BLaER1 (cell line): ENCODE measurements around the gene ECHS1.
A peak's percentile ranks its signal among the peaks of the same experiment; 100 is the strongest.
"Not testable (repeated sequence)": the region's sequence is repeated elsewhere in the genome, so short reads cannot be mapped to it uniquely, and the experiment has no call there.

Source experiments
- H3K27ac ChIP-seq: shearing (Covaris generic); formaldehyde crosslinking; 2 replicates; pipeline ENCODE4 v1.8.1; 2022
- H3K27me3 ChIP-seq: shearing (Covaris generic); formaldehyde crosslinking; 2 replicates; pipeline ENCODE4 v1.8.1; 2022
- H3K36me3 ChIP-seq: shearing (Covaris generic); formaldehyde crosslinking; 2 replicates; pipeline ENCODE4 v1.8.1; 2022
- H3K4me1 ChIP-seq: shearing (Covaris generic); formaldehyde crosslinking; 2 replicates; pipeline ENCODE4 v1.8.1; 2022
- H3K4me2 ChIP-seq: shearing (Covaris generic); formaldehyde crosslinking; 2 replicates; pipeline ENCODE4 v1.8.1; 2022
- H3K4me3 ChIP-seq: shearing (Covaris generic); formaldehyde crosslinking; 2 replicates; pipeline ENCODE4 v1.8.1; 2022
- H3K9ac ChIP-seq: shearing (Covaris generic); formaldehyde crosslinking; 2 replicates; pipeline ENCODE4 v1.8.1; 2022
- H3K9me3 ChIP-seq: shearing (Covaris generic); formaldehyde crosslinking; 2 replicates; pipeline ENCODE4 v1.8.1; 2022
- H4K20me1 ChIP-seq: shearing (Covaris generic); formaldehyde crosslinking; 2 replicates; pipeline ENCODE4 v1.8.1; 2022
- Cebpa-rat ChIP-seq: shearing (Covaris generic); IDR thresholded peaks from 2 replicates; pipeline ENCODE4 v1.8.1; 2022

Gene ECHS1

GRCh38 chr10:133325440-133326222 lies 47.5 kb downstream of the ECHS1 start:
- Histone ChIP-seq H3K4me1 (peaks cover 27% of the 10 kb centered on the region), H3K4me2 (peak overlapping the region; percentile 55), H3K27ac (no peak overlapping the region), H3K9ac (no peak overlapping the region), H4K20me1 (peaks cover 37% of the 10 kb centered on the region; the same call in 1 of the 2 replicates), H3K27me3 (peaks cover 50% of the 10 kb centered on the region), H3K4me3 (no peak overlapping the region), H3K9me3 (peaks cover 9% of the 10 kb centered on the region), H3K36me3 (no peaks in the 10 kb centered on the region)
- TF ChIP-seq Cebpa-rat, result no peak

GRCh38 chr10:133324857-133325260 lies 48.3 kb downstream of the ECHS1 start:
- Histone ChIP-seq H3K36me3 (no peaks in the 10 kb centered on the region), H3K9ac (no peak overlapping the region), H4K20me1 (peaks cover 37% of the 10 kb centered on the region; the same call in 1 of the 2 replicates), H3K4me2 (peak overlapping the region; percentile 55), H3K4me3 (no peak overlapping the region), H3K27ac (no peak overlapping the region), H3K9me3 (peaks cover 11% of the 10 kb centered on the region), H3K4me1 (peaks cover 27% of the 10 kb centered on the region), H3K27me3 (peaks cover 50% of the 10 kb centered on the region)
- no peak for TF ChIP-seq Cebpa-rat

GRCh38 chr10:133324198-133324792 lies 48.9 kb downstream of the ECHS1 start:
- H3K27ac ChIP-seq, result no peak overlapping the region
- H3K4me3 ChIP-seq, result no peak overlapping the region

GRCh38 chr10:133322064-133322709 lies 51.0 kb downstream of the ECHS1 start:
- Histone ChIP-seq H4K20me1 (peaks cover 21% of the 10 kb centered on the region; the same call in 1 of the 2 replicates), H3K4me1 (peaks cover 22% of the 10 kb centered on the region), H3K27me3 (peaks cover 39% of the 10 kb centered on the region), H3K9me3 (peaks cover 11% of the 10 kb centered on the region)
- H3K4me3 ChIP-seq, H3K4me2 ChIP-seq, H3K27ac ChIP-seq, H3K9ac ChIP-seq, H3K36me3 ChIP-seq: not testable (repeated sequence)

More at GRCh38 chr10:133324198-133324792, 48.9 kb downstream of the ECHS1 start:
- TF ChIP-seq Cebpa-rat, result no peak
- H3K9me3 ChIP-seq, result peaks cover 11% of the 10 kb centered on the region
- no peaks in the 10 kb centered on the region for H3K36me3 ChIP-seq
- H3K27me3 ChIP-seq, result peaks cover 50% of the 10 kb centered on the region
- no peak overlapping the region for H3K9ac ChIP-seq
- H3K4me1 ChIP-seq, result peaks cover 23% of the 10 kb centered on the region
- H3K4me2 ChIP-seq, result peak overlapping the region; percentile 32; the same call in 1 of the 2 replicates
- peaks cover 33% of the 10 kb centered on the region; the same call in 1 of the 2 replicates for H4K20me1 ChIP-seq

GRCh38 chr10:133320852-133321422 lies 52.2 kb downstream of the ECHS1 start:
- Histone ChIP-seq H3K4me1 (peaks cover 15% of the 10 kb centered on the region), H3K27me3 (peaks cover 26% of the 10 kb centered on the region), H4K20me1 (peaks cover 12% of the 10 kb centered on the region; the same call in 1 of the 2 replicates), H3K9me3 (peaks cover 14% of the 10 kb centered on the region)
- not testable (repeated sequence) for H3K4me3 ChIP-seq, H3K36me3 ChIP-seq, H3K27ac ChIP-seq, H3K9ac ChIP-seq, H3K4me2 ChIP-seq

GRCh38 chr10:133318494-133319127 lies 54.5 kb downstream of the ECHS1 start:
- H3K9ac ChIP-seq, result no peak overlapping the region
- H3K27ac ChIP-seq, result no peak overlapping the region
- H3K27me3 ChIP-seq, result peaks cover 13% of the 10 kb centered on the region
- H3K4me2 ChIP-seq, result peak overlapping the region; percentile 72
- peaks cover 18% of the 10 kb centered on the region for H3K4me1 ChIP-seq
- no peak for TF ChIP-seq Cebpa-rat
- H4K20me1 ChIP-seq, result no peaks in the 10 kb centered on the region
- peaks cover 15% of the 10 kb centered on the region for H3K9me3 ChIP-seq
- H3K36me3 ChIP-seq, result no peaks in the 10 kb centered on the region
- peak overlapping the region; percentile 55 for H3K4me3 ChIP-seq

- H3K27ac ChIP-seq, result no peak overlapping the region
- peaks cover 14% of the 10 kb centered on the region for H3K36me3 ChIP-seq
- no peak overlapping the region for H3K4me3 ChIP-seq
- peaks cover 13% of the 10 kb centered on the region for H3K27me3 ChIP-seq
- H4K20me1 ChIP-seq, result no peaks in the 10 kb centered on the region; the same call in 1 of the 2 replicates
- no peak overlapping the region for H3K9ac ChIP-seq
- TF ChIP-seq Cebpa-rat, result no peak
- H3K4me1 ChIP-seq, result peaks cover 33% of the 10 kb centered on the region
- peaks cover 15% of the 10 kb centered on the region for H3K9me3 ChIP-seq
- H3K4me2 ChIP-seq, result no peak overlapping the region
Measured at GRCh38 chr10:133316732-133317131, 56.4 kb downstream of the ECHS1 start.

- H3K4me2 ChIP-seq, result no peak overlapping the region
- H3K9ac ChIP-seq, result no peak overlapping the region
- H3K4me1 ChIP-seq, result peaks cover 33% of the 10 kb centered on the region
- H4K20me1 ChIP-seq, result no peaks in the 10 kb centered on the region; the same call in 1 of the 2 replicates
- TF ChIP-seq Cebpa-rat, result no peak
- peaks cover 13% of the 10 kb centered on the region for H3K27me3 ChIP-seq
- H3K27ac ChIP-seq, result no peak overlapping the region
- H3K36me3 ChIP-seq, result peaks cover 19% of the 10 kb centered on the region
- no peak overlapping the region for H3K4me3 ChIP-seq
- peaks cover 13% of the 10 kb centered on the region for H3K9me3 ChIP-seq
Measured at GRCh38 chr10:133316266-133316665, 56.9 kb downstream of the ECHS1 start.

GRCh38 chr10:133315847-133316246 lies 57.3 kb downstream of the ECHS1 start:
- H3K36me3 ChIP-seq, result peaks cover 23% of the 10 kb centered on the region
- H4K20me1 ChIP-seq, result peaks cover 3% of the 10 kb centered on the region
- peaks cover 33% of the 10 kb centered on the region for H3K4me1 ChIP-seq
- H3K27ac ChIP-seq, result no peak overlapping the region
- peaks cover 13% of the 10 kb centered on the region for H3K27me3 ChIP-seq
- peaks cover 9% of the 10 kb centered on the region for H3K9me3 ChIP-seq
- no peak overlapping the region for H3K4me3 ChIP-seq
- no peak overlapping the region for H3K4me2 ChIP-seq
- no peak for TF ChIP-seq Cebpa-rat
- no peak overlapping the region for H3K9ac ChIP-seq
